ENCODE data around the gene SLC12A8.

SLC12A8 gene

DNA sequence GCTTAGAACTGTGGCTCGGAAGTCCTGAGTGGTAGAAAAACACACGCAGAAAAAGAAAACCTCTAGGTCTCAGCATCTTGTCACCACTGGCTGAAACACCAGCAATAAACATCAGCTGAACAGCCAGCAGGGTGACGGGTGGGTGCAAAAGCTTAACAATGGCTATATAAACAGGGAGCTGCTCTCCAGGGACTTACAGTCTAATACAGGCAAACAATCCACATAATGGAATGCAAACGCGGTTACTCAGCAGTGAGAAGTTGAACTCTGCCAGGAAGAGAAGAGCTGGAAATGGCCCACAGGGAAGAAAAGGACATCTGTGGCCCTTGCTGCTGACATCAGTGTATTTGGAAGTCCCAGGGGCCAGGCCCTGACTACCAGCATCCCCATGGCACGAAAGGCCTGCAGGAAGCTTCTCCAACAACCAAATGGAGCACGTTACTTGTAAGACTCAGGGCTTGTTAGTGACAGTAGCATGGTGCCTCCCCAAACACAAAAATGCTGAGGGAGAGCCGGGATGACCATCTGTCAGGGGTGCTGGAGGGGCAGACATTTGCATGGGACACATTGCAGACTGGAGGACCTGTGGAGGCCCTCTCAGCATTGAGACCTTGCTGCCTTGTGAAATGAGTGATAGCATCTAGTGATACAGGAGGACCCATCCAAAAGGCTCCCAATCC is 159.8 kb downstream of the SLC12A8 start:
- DNase-seq (ENCODE audit: low read depth in 2 of 2), result no peak

DNA sequence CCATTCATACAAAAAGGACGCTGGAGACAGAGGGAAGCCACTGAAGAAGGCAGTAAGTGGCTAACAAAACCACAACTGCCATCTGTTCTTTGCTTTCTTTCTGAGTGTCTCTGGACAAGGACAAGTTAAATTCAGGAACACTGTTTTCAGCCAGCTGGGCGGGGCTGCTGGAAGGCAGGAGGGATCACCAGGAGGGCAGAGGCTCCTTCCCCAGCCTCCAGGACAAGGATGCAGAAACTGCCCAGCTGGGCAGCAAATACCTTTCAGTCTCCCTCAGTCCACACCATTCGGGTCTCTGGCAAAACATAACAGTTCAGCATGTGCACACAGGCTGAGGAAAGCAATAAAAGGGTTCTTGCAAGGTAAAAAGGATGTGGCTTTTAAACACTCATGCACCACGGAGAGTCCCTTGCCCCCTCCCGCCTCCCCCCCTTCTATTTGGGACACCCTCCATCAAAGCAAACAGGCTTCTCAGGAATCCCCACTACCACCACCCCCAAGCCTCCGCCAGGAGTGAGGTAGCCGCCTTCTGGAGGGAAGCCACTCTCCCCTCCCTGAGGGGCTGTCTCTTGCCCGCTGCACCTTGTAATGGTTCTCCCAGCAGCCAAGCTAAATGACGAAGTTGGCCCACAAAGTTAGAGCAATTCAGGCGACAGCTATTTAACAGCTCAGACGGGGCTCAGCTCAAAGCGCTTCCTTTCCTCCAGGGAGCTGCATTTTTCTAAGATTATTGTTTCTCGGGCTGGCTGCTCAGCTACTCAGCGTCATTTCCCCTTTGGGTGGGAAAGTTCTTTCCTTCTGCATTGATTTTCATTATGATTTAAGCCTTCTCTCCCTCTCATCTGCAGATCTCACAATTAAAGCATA is 160.6 kb downstream of the SLC12A8 start:
- peak; percentile 56 to 68 for DNase-seq (ENCODE audit: low read depth in 2 of 2)

GRCh38 chr3:125051205-125051604 is 161.3 kb downstream of the SLC12A8 start:
- no peak for DNase-seq (ENCODE audit: low read depth in 2 of 2)

GRCh38 chr3:125050488-125051090 is 162.0 kb downstream of the SLC12A8 start:
- DNase-seq (ENCODE audit: low read depth in 2 of 2), result no peak

DNA sequence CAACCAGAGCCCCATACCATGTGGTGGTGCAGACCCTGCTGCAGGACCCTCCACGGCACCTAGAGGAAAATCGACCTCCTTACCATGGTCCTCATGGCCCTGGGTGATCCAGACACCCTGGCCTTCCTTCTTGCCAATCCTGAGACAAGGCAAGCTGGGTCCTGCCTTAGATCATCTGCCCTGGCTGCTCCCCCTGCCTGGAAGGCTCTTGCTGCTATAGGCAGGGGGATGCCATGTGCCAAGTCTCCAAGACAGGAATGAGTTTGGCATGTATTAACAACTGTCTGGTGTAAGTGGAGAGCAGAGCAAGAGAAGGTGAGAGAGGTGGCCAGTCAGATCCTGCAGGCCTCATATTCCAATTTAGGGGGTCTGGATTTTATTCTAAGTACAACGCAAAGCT is 164.3 kb downstream of the SLC12A8 start:
- no peak for DNase-seq (ENCODE audit: low read depth in 2 of 2)

- no peak for DNase-seq (ENCODE audit: low read depth in 2 of 2)
Measured at GRCh38 chr3:125045965-125046364, 166.6 kb downstream of the SLC12A8 start.

GRCh38 chr3:125045194-125045593 is 167.4 kb downstream of the SLC12A8 start:
- DNase-seq (ENCODE audit: low read depth in 2 of 2), result no peak

DNA sequence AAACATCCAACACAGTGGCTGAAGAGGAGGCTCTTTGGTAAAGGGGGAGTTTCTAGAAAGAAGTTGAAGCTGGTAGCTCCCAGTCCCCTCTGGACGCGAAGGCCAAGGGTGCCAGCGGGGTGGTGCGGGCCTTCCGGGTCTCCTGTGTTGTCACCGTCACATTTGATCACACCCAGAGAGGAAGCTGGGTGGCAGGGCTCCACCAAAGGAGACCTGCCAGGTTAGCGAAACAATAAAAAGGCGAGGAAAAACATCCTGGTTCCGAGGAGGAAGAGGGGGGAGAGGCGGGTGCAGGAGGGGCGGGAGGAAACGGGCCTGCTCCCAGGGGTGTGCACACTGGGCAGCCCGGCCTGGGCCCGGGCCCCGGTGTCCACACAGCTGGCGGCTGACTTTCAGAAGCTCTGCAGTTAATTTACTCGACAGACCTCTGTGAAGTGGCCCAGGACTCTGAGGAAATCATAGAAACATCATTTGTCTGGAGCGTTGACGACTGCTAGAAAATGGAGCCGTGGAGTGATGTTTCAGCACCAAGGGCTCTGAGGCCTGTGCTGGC is 168.9 kb downstream of the SLC12A8 start:
- no peak for DNase-seq (ENCODE audit: low read depth in 2 of 2)

DNA sequence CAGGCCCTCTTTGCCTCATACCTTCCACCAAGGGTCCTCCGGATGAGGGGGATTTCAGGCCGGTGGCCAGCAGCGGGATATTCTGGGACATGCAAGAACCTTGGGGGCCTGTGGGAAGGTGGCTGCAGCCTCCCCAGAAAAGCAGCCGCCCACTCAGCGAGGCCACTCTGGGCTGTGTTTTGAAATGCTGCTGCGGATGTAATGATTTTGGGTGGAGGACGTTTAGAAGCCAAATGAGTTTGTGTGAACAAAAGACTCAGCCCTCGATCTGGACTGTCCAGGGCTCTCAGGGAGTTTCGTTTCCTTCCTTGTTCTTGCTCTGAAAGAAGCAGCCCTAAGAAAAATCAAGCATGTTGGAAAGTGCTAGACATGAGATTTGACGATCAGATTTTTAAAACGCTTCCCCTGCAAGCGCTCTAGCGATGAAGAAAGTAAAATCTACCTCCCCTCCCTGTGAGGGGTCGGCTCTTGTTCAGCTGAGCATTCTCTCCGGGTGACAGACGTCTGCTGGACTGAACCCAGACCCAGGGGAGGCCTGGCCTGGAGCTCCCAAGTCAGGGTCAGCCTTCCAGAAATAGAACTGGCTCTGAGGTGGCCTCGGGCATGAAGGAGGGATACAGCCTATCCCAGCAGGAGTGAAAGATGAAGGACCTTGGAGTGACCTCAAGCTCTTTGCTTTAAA is 169.7 kb downstream of the SLC12A8 start:
- DNase-seq (ENCODE audit: low read depth in 2 of 2), result no peak

DNA sequence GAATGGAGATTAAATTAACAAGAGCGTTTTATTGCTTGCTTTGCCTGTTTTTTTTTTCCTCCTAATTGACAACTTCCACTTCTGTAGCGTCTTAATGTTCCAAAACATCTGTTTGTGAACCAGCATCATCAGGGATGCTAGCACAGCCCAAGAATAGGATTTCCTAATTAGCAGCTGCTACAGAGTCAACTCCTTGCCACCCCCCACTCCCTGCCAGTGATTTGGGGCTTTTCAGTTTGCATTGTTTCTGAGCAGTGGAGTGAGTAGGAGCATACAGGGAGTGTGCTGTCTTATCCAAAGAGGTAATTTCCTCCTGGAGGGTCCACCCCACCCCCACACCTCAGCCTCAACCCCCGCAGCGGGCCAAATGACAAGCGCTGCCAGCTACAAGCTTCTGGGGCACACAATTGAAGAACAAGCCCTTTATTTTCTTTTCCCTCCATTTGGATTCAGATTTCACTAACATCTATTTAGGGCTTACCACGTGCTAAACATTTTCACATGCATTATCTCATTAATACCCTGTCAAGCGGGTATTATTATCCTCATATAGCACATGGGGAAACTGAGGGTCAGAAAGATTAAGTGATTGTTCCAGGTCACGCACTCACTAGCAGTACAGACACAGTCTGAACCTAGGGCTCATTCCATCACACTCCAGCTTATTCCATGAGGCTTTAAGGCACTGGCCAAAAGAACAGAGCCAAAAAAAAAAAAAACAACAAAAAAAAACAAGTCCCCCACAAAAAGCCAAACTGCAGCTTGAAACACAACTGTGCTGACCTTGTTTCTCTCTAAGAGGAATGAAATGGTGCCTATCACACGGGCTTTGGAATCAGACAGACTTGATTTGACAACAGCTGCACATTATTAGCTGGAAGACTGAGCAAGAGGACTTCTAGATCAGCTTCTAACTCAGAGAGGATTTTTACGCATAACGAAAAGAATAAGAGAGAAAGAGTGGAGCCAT is 173.1 kb downstream of the SLC12A8 start:
- DNase-seq (ENCODE audit: low read depth in 2 of 2), result no peak

- no peak for DNase-seq (ENCODE audit: low read depth in 2 of 2)
Measured at GRCh38 chr3:125037498-125038150, 174.9 kb downstream of the SLC12A8 start.

GRCh38 chr3:125035217-125035616 is 177.3 kb downstream of the SLC12A8 start:
- no peak for DNase-seq (ENCODE audit: low read depth in 2 of 2)

GRCh38 chr3:125033616-125034015 is 178.9 kb downstream of the SLC12A8 start:
- DNase-seq (ENCODE audit: low read depth in 2 of 2), result no peak

- no peak for DNase-seq (ENCODE audit: low read depth in 2 of 2)
Measured at GRCh38 chr3:125033135-125033534, 179.4 kb downstream of the SLC12A8 start.

GRCh38 chr3:125032683-125033082 is 179.9 kb downstream of the SLC12A8 start:
- no peak for DNase-seq (ENCODE audit: low read depth in 2 of 2)
